ENCODE data around the gene MOV10.

MOV10 gene

DNA sequence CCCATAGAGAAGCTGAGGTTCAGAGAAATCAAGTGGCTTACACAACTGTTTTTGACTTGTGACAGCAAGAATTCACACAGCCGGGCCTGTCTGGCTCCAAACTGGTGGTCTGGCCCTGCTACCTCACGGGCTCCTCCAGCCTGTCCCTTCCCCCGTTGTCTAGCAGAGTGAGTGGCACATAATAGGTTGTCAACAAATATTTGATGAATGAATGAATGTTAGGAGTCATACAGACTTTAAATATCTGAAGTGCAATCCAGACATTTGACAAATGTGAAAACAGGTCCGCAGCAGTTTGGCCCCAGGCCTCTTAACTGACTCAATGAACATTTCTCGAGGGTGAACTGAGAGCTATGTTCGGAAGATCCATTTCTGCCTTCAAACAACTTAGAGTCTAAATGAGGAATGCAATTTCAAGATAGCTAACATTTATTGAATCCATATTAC is 33.6 kb downstream of the MOV10 start:
- Histone ChIP-seq H3K27ac (ENCODE audit: low read length) (no peak overlapping the region), H3K9me2 (replicated peaks; ENCODE audit: insufficient read depth, low read length) (no peaks in the 10 kb centered on the region), H3K4me2 (ENCODE audit: low read depth, low read length) (no peak overlapping the region), H2AFZ (ENCODE audit: low read length) (no peak overlapping the region), H3F3A (ENCODE audit: insufficient read depth, low read length) (no peaks in the 10 kb centered on the region), H3K9me3 (replicated peaks; ENCODE audit: insufficient read depth, low read length) (no peaks in the 10 kb centered on the region), H3K79me2 (ENCODE audit: low read length) (no peaks in the 10 kb centered on the region), H3K4me1 (ENCODE audit: low read length) (peaks cover 4% of the 10 kb centered on the region; the same call in 1 of the 2 replicates), H3K27me3 (replicated peaks; ENCODE audit: insufficient read depth, low read length) (peaks cover 18% of the 10 kb centered on the region), H3K36me3 (replicated peaks; ENCODE audit: insufficient read depth, low read length) (no peaks in the 10 kb centered on the region), H4K20me1 (ENCODE audit: insufficient read depth, low read length) (no peaks in the 10 kb centered on the region), H3K4me3 (ENCODE audit: low read length) (no peak overlapping the region), H3K9ac (ENCODE audit: low read length) (no peak overlapping the region)
- TF ChIP-seq EZH2 (optimal IDR thresholded peaks at IDR 0.05; ENCODE audit: low read depth, low read length) (no peak), EZH2phosphoT487 (IDR thresholded peaks at IDR 0.05; ENCODE audit: low read length) (no peak), CTCF (IDR thresholded peaks at IDR 0.05; ENCODE audit: low read length) (no peak)
- no peak for DNase-seq

DNA sequence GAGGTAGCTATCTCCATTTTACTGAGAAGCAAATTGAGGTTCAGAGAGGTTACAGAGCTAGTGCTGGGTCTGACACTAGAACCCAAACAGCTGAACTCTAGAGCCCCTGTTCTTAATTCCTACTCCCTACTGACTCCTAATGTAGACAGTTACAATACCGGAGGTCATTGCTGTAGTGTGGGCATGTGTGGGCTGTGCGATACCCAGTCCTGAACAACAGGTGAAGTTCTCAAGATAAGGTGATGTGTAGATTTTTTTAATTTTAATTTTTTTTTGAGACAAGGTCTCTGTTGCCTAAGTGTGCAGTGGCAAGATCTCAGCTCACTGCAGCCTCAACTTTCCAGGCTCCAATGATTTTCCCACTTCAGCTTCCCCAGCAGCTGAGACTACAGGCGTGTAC is 34.0 kb downstream of the MOV10 start:
- Histone ChIP-seq H3K9ac (ENCODE audit: low read length) (no peak overlapping the region), H3K4me3 (ENCODE audit: low read length) (no peak overlapping the region), H3K9me2 (replicated peaks; ENCODE audit: insufficient read depth, low read length) (no peaks in the 10 kb centered on the region), H3F3A (ENCODE audit: insufficient read depth, low read length) (no peaks in the 10 kb centered on the region), H3K36me3 (replicated peaks; ENCODE audit: insufficient read depth, low read length) (no peaks in the 10 kb centered on the region), H3K27ac (ENCODE audit: low read length) (no peak overlapping the region), H4K20me1 (ENCODE audit: insufficient read depth, low read length) (no peaks in the 10 kb centered on the region), H3K79me2 (ENCODE audit: low read length) (no peaks in the 10 kb centered on the region), H3K27me3 (replicated peaks; ENCODE audit: insufficient read depth, low read length) (peaks cover 18% of the 10 kb centered on the region), H3K4me2 (ENCODE audit: low read depth, low read length) (no peak overlapping the region), H3K4me1 (ENCODE audit: low read length) (peaks cover 4% of the 10 kb centered on the region; the same call in 1 of the 2 replicates), H3K9me3 (replicated peaks; ENCODE audit: insufficient read depth, low read length) (no peaks in the 10 kb centered on the region), H2AFZ (ENCODE audit: low read length) (no peak overlapping the region)
- no peak for DNase-seq
- TF ChIP-seq EZH2 (optimal IDR thresholded peaks at IDR 0.05; ENCODE audit: low read depth, low read length) = no peak

- H3K9ac ChIP-seq (ENCODE audit: low read length) = no peak overlapping the region
- DNase-seq = no peak
- H3K4me1 ChIP-seq (ENCODE audit: low read length) = peaks cover 4% of the 10 kb centered on the region; the same call in 1 of the 2 replicates
- H3K36me3 ChIP-seq (replicated peaks; ENCODE audit: insufficient read depth, low read length) = no peaks in the 10 kb centered on the region
- H3K9me3 ChIP-seq (replicated peaks; ENCODE audit: insufficient read depth, low read length) = no peaks in the 10 kb centered on the region
- H3K27me3 ChIP-seq (replicated peaks; ENCODE audit: insufficient read depth, low read length) = peaks cover 18% of the 10 kb centered on the region
- H3K79me2 ChIP-seq (ENCODE audit: low read length) = no peaks in the 10 kb centered on the region
- no peak for TF ChIP-seq EZH2phosphoT487 (IDR thresholded peaks at IDR 0.05; ENCODE audit: low read length)
- TF ChIP-seq EZH2 (optimal IDR thresholded peaks at IDR 0.05; ENCODE audit: low read depth, low read length) = no peak
- TF ChIP-seq CTCF (IDR thresholded peaks at IDR 0.05; ENCODE audit: low read length) = no peak
- H3K27ac ChIP-seq (ENCODE audit: low read length) = no peak overlapping the region
- H3F3A ChIP-seq (ENCODE audit: insufficient read depth, low read length) = no peaks in the 10 kb centered on the region
- no peak overlapping the region for H2AFZ ChIP-seq (ENCODE audit: low read length)
- no peaks in the 10 kb centered on the region for H4K20me1 ChIP-seq (ENCODE audit: insufficient read depth, low read length)
- H3K4me3 ChIP-seq (ENCODE audit: low read length) = no peak overlapping the region
- no peaks in the 10 kb centered on the region for H3K9me2 ChIP-seq (replicated peaks; ENCODE audit: insufficient read depth, low read length)
- H3K4me2 ChIP-seq (ENCODE audit: low read depth, low read length) = no peak overlapping the region
Measured at GRCh38 chr1:112710159-112710558, 35.7 kb downstream of the MOV10 start.

GRCh38 chr1:112710586-112710985 is 36.1 kb downstream of the MOV10 start:
- DNase-seq = no peak
- Histone ChIP-seq H3K27me3 (replicated peaks; ENCODE audit: insufficient read depth, low read length) (peaks cover 18% of the 10 kb centered on the region), H4K20me1 (ENCODE audit: insufficient read depth, low read length) (no peaks in the 10 kb centered on the region)

More at GRCh38 chr1:112710586-112710985, 36.1 kb downstream of the MOV10 start:
- Histone ChIP-seq H3F3A (ENCODE audit: insufficient read depth, low read length) (no peaks in the 10 kb centered on the region), H3K4me2 (ENCODE audit: low read depth, low read length) (no peak overlapping the region), H3K9me2 (replicated peaks; ENCODE audit: insufficient read depth, low read length) (no peaks in the 10 kb centered on the region), H3K27ac (ENCODE audit: low read length) (no peak overlapping the region), H3K36me3 (replicated peaks; ENCODE audit: insufficient read depth, low read length) (no peaks in the 10 kb centered on the region), H3K9ac (ENCODE audit: low read length) (no peak overlapping the region), H3K79me2 (ENCODE audit: low read length) (no peaks in the 10 kb centered on the region), H2AFZ (ENCODE audit: low read length) (no peak overlapping the region), H3K9me3 (replicated peaks; ENCODE audit: insufficient read depth, low read length) (no peaks in the 10 kb centered on the region), H3K4me3 (ENCODE audit: low read length) (no peak overlapping the region), H3K4me1 (ENCODE audit: low read length) (peaks cover 2% of the 10 kb centered on the region; the same call in 1 of the 2 replicates)
- TF ChIP-seq CTCF (IDR thresholded peaks at IDR 0.05; ENCODE audit: low read length) (no peak), EZH2 (optimal IDR thresholded peaks at IDR 0.05; ENCODE audit: low read depth, low read length) (no peak), EZH2phosphoT487 (IDR thresholded peaks at IDR 0.05; ENCODE audit: low read length) (no peak)
